ENCODE data around the gene HOXA4.

Gene HOXA4

DNA sequence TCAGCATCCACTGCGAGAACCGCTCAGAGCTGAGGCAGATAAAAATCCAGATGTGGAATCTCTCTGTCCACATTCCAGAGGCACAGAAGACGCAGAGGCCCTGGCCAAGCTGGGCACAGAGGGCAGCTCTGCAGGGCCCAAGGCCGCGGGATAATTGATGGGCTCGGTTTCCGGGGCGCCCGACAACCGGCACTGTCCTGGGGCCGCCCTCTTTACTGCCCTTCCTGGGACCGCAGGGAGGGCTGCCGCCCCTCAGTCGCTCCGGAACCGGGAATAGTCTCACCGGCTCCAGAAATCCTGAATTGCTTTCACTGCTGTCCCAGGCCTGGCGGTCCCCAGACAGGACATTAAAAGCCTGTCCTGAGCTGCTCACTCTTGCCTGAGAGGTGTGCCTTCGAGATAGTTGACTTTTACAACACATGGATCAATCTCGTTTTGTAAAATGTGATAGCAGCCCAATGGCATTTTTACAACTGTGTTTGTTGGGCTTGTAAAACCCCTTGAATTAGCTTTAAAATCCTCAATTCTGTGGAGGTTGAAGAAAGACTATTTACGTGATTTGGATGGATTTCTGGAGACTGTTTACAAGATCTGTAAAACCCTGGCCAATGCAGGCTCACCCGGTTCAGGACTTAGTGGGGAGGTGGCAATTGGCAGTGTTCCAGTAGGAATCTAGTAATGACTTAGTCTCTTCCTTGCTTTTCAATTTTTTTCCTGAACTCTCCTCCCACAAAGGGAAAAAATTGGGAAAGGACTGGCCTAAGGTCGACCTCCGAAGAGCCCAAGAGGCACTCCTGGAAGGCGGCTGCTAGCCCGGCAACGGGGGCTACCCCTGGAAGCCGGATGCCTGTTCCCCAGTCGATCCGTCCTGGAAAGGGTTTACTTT, 18.4 kb upstream of the HOXA4 start:
- TF ChIP-seq, protein P1, sequence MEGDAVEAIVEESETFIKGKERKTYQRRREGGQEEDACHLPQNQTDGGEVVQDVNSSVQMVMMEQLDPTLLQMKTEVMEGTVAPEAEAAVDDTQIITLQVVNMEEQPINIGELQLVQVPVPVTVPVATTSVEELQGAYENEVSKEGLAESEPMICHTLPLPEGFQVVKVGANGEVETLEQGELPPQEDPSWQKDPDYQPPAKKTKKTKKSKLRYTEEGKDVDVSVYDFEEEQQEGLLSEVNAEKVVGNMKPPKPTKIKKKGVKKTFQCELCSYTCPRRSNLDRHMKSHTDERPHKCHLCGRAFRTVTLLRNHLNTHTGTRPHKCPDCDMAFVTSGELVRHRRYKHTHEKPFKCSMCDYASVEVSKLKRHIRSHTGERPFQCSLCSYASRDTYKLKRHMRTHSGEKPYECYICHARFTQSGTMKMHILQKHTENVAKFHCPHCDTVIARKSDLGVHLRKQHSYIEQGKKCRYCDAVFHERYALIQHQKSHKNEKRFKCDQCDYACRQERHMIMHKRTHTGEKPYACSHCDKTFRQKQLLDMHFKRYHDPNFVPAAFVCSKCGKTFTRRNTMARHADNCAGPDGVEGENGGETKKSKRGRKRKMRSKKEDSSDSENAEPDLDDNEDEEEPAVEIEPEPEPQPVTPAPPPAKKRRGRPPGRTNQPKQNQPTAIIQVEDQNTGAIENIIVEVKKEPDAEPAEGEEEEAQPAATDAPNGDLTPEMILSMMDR (IDR thresholded peaks at IDR 0.05): no peak
- peaks cover 15% of the 10 kb centered on the region for H3K27me3 Mint-ChIP-seq (ENCODE audit: low read depth, poor library complexity)
- peaks cover 93% of the 10 kb centered on the region for H3K36me3 Mint-ChIP-seq (ENCODE audit: low read depth)
- H3K4me1 Mint-ChIP-seq: peaks cover 43% of the 10 kb centered on the region
- DNase-seq: peak; percentile 39
- H3K27ac Mint-ChIP-seq: peak overlapping the region; percentile 100
- peak overlapping the region; percentile 97 for H3K4me3 Mint-ChIP-seq
- peaks cover 4% of the 10 kb centered on the region for H3K9me3 Mint-ChIP-seq

- Mint-ChIP-seq H3K4me1 (peaks cover 37% of the 10 kb centered on the region), H3K9me3 (peaks cover 4% of the 10 kb centered on the region), H3K27ac (peak overlapping the region; percentile 100), H3K4me3 (peak overlapping the region; percentile 97), H3K36me3 (ENCODE audit: low read depth) (peaks cover 93% of the 10 kb centered on the region), H3K27me3 (ENCODE audit: low read depth, poor library complexity) (peaks cover 18% of the 10 kb centered on the region)
- TF ChIP-seq, protein P1 (IDR thresholded peaks at IDR 0.05): no peak
- peak; percentile 38 for DNase-seq
Observed at GRCh38 chr7:27148031-27148755, 17.6 kb upstream of the HOXA4 start.

- Mint-ChIP-seq H3K9me3 (peaks cover 4% of the 10 kb centered on the region), H3K36me3 (ENCODE audit: low read depth) (peaks cover 95% of the 10 kb centered on the region), H3K27me3 (ENCODE audit: low read depth, poor library complexity) (peaks cover 22% of the 10 kb centered on the region), H3K4me3 (peak within 1 kb of the TSS; percentile 97), H3K27ac (peak within 1 kb of the TSS; percentile 100), H3K4me1 (peaks cover 38% of the 10 kb centered on the region)
- TF ChIP-seq, protein P1 (IDR thresholded peaks at IDR 0.05): no peak
- peak; percentile 69 for DNase-seq
Observed at GRCh38 chr7:27147199-27148030, 16.9 kb upstream of the HOXA4 start, which contains the start of gene HOXA6. Gene HOXA6, minus strand, starts transcription at chr7:27147774. Its CDS starts 25 bp downstream, at chr7:27147749.

- Mint-ChIP-seq H3K4me3 (peak overlapping the region; percentile 97), H3K27ac (peak overlapping the region; percentile 99), H3K27me3 (ENCODE audit: low read depth, poor library complexity) (peaks cover 17% of the 10 kb centered on the region), H3K36me3 (ENCODE audit: low read depth) (peaks cover 95% of the 10 kb centered on the region), H3K4me1 (peaks cover 44% of the 10 kb centered on the region), H3K9me3 (peaks cover 3% of the 10 kb centered on the region)
- TF ChIP-seq, protein P1 (IDR thresholded peaks at IDR 0.05): no peak
- peak; percentile 50 for DNase-seq
Observed at GRCh38 chr7:27146491-27147198, 16.1 kb upstream of the HOXA4 start.

DNA sequence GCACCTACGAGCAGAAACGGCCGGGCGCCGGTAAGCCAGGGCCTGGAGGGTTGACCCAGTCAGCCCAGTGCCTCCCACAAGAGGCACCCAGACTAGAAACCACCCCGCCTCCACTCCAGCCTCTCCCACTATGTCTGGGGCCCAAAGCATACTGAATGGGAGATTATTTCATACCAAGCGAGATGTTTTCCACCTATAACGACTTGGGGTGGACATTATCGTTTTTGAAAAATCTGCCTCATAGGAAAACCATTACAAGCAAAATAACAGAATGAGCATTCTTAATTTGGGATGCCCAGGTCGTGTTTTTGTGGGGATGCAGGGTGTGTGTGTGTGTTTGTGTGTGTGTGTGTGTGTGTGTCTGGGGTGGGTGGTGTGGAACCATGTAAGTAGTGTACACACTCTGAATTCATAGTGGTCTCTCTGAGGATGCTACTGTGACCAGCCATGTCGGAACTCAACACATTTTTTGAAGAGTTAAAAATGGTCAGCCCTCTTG, 15.4 kb upstream of the HOXA4 start:
- Mint-ChIP-seq H3K4me1 (peaks cover 51% of the 10 kb centered on the region), H3K27ac (peak overlapping the region; percentile 99), H3K36me3 (ENCODE audit: low read depth) (peaks cover 95% of the 10 kb centered on the region), H3K9me3 (no peaks in the 10 kb centered on the region), H3K4me3 (peak overlapping the region; percentile 97), H3K27me3 (ENCODE audit: low read depth, poor library complexity) (peaks cover 17% of the 10 kb centered on the region)
- DNase-seq: no peak
- TF ChIP-seq, protein P1 (IDR thresholded peaks at IDR 0.05): no peak
